Panc1 (cell line): ENCODE data around the gene TRIB2. TPM values are rescaled to one million over a fixed set of nuclear protein-coding genes. Genes with fewer than 3 reads are reported as not detected.

Experiments
- ATAC-seq: fragments of 200-7000 bp; cut with Tn5 transposase; 2 replicates; pipeline ENCODE4 v1.9.1; 2020; ENCODE audit warnings: mild to moderate bottlenecking, moderate library complexity
- BruUV-seq: library from RNA; stranded (reverse); fragments of 400-500 nt; replicated peaks from 2 replicates; lab custom pipeline; 2021; lab: Mats Ljungman, UMichigan
- CTCF ChIA-PET: fragments of 300-600 bp; sonication (Branson Sonifier 250); formaldehyde crosslinking; loops from one replicate; lab custom pipeline; 2022; ENCODE audit warnings: antibody characterized with exemption; lab: Charles Lee
- POLR2A ChIA-PET: fragments of 300-600 bp; sonication (Branson Sonifier 250); formaldehyde crosslinking; loops from one replicate; lab custom pipeline; 2022; ENCODE audit warnings: antibody characterized with exemption; lab: Charles Lee
- DNase-seq: peaks from one replicate; pipeline ENCODE4 v3.0.0-alpha.2; 2010; ENCODE audit warnings: low read depth, low spot score
- H3K27ac ChIP-seq: 2 replicates; pipeline ENCODE4 v1.5.1; 2011; ENCODE audit warnings: mild to moderate bottlenecking, low read length, inconsistent platforms
- H3K27me3 ChIP-seq: fragments of 200-500 bp; sonication (Bioruptor generic); 2 replicates; pipeline ENCODE4 v1.6.0; 2014; ENCODE audit warnings: low read length, inconsistent platforms; ENCODE audit not compliant: control insufficient read depth, insufficient read depth
- H3K36me3 ChIP-seq: fragments of 200-500 bp; sonication (Bioruptor generic); 2 replicates; pipeline ENCODE4 v1.5.1; 2014; ENCODE audit warnings: inconsistent platforms, mild to moderate bottlenecking, low read length, moderate library complexity; ENCODE audit not compliant: control insufficient read depth, insufficient read depth
- H3K4me1 ChIP-seq: 2 replicates; pipeline ENCODE4 v1.5.1; 2011; ENCODE audit warnings: inconsistent platforms, mild to moderate bottlenecking, low read length, moderate library complexity; ENCODE audit not compliant: control insufficient read depth, insufficient read depth
- H3K4me3 ChIP-seq, 2 experiments: 2 replicates each; pipeline ENCODE4 v1.5.1; 2011 to 2012; ENCODE audit warnings: low read depth in 2 of 2, low read length in 2 of 2, mild to moderate bottlenecking in 2 of 2, inconsistent platforms in 1 of 2, moderate library complexity in 1 of 2
- H3K9me3 ChIP-seq: fragments of 200-500 bp; sonication (Bioruptor generic); 2 replicates; pipeline ENCODE4 v1.5.1; 2014; ENCODE audit warnings: low read depth, mild to moderate bottlenecking, inconsistent platforms, low read length, moderate library complexity; ENCODE audit not compliant: control insufficient read depth, insufficient read depth
- POLR2AphosphoS5 ChIP-seq: IDR thresholded peaks from 2 replicates; pipeline ENCODE4 v1.6.1; 2012; ENCODE audit warnings: mild to moderate bottlenecking, low read depth, low read length, moderate library complexity
- SIN3A ChIP-seq: IDR thresholded peaks from 2 replicates; pipeline ENCODE4 v1.6.1; 2012; ENCODE audit warnings: low read depth, mild to moderate bottlenecking, low read length, moderate library complexity, borderline replicate concordance; ENCODE audit not compliant: insufficient read depth
- TCF7L2 ChIP-seq: IDR thresholded peaks from 2 replicates; pipeline ENCODE4 v1.6.1; 2011; ENCODE audit warnings: mild to moderate bottlenecking, low read depth, low read length, inconsistent platforms
- in situ Hi-C: cut with HindIII; loops from 2 replicates; pipeline ENCODE4 v1.10.0; 2016; ENCODE audit warnings: low sequenced_read_pairs, low pct_unique_long_range_greater_than_20kb
- intact Hi-C: fragments of 100-400 bp; cut with micrococcal nuclease; formaldehyde crosslinking; loops from one replicate; pipeline ENCODE4 v1.10.0; 2022; ENCODE audit not compliant: unreplicated experiment
- total RNA-seq: library from RNA; stranded (reverse); gene quantifications from one replicate; pipeline ENCODE4 v1.2.1, GENCODE V29; 2021; ENCODE audit not compliant: unreplicated experiment
- TF ChIP-seq, protein P1 (sequence below): fragments of 450-650 bp; IDR thresholded peaks from 2 replicates; pipeline ENCODE4 v1.5.1; 2017; ENCODE audit warnings: mild to moderate bottlenecking
- TF ChIP-seq, protein P2 (sequence below), 2 experiments: IDR thresholded peaks; 2 replicates each; pipeline ENCODE4 v1.6.1; 2011 to 2012; ENCODE audit warnings: low read depth in 2 of 2, control low read depth in 1 of 2, low read length in 1 of 2, mild to moderate bottlenecking in 1 of 2, moderate library complexity in 1 of 2; ENCODE audit not compliant: insufficient read depth in 1 of 2

The TRIB2 gene
- total RNA-seq, 1 experiment from 2014 or later: 43.2 TPM

DNA sequence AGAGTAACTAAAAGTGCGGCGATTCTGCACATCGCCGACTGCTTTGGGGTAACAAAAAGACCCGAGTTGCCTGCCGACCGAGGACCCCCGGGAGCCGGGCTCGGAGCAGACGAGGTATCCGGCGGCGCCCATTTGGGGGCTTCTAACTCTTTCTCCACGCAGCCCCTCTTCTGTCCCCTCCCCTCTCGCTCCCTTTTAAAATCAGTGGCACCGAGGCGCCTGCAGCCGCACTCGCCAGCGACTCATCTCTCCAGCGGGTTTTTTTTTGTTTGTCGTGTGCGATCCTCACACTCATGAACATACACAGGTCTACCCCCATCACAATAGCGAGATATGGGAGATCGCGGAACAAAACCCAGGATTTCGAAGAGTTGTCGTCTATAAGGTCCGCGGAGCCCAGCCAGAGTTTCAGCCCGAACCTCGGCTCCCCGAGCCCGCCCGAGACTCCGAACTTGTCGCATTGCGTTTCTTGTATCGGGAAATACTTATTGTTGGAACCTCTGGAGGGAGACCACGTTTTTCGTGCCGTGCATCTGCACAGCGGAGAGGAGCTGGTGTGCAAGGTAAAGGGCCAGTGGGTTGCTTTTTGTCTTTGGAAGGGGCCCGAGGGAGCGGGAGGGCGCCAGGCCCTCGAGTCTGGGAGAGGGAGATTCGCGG lies 1.4 kb downstream of the TRIB2 start:
- Histone ChIP-seq H3K36me3 (no peaks in the 10 kb centered on the region; the same call in 1 of the 2 replicates), H3K9me3 (no peaks in the 10 kb centered on the region), H3K27ac (peak overlapping the region; percentile 89), H3K4me3 (peak overlapping the region; percentile 70 to 92), H3K4me1 (peaks cover 48% of the 10 kb centered on the region), H3K27me3 (no peaks in the 10 kb centered on the region)
- POLR2A ChIA-PET: interaction anchor here (0.6 kb wide), 1 partner anchor 412 kb away, joined by 3 read pairs; no protein-coding TSS in a partner anchor
- 0 out of 2 replicates have a peak, but pooled peaks have one; percentile 0 for TF ChIP-seq POLR2AphosphoS5
- TF ChIP-seq, protein P1, sequence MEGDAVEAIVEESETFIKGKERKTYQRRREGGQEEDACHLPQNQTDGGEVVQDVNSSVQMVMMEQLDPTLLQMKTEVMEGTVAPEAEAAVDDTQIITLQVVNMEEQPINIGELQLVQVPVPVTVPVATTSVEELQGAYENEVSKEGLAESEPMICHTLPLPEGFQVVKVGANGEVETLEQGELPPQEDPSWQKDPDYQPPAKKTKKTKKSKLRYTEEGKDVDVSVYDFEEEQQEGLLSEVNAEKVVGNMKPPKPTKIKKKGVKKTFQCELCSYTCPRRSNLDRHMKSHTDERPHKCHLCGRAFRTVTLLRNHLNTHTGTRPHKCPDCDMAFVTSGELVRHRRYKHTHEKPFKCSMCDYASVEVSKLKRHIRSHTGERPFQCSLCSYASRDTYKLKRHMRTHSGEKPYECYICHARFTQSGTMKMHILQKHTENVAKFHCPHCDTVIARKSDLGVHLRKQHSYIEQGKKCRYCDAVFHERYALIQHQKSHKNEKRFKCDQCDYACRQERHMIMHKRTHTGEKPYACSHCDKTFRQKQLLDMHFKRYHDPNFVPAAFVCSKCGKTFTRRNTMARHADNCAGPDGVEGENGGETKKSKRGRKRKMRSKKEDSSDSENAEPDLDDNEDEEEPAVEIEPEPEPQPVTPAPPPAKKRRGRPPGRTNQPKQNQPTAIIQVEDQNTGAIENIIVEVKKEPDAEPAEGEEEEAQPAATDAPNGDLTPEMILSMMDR: no peak
- in situ Hi-C loops (no loop called here), intact Hi-C loops (loop anchor here (5.0 to 10.0 kb wide), 4 partner anchors 183 to 543 kb away; no protein-coding TSS in a partner anchor)
- BruUV-seq: TSS peak; percentile 42
- CTCF ChIA-PET: interaction anchor here (0.6 to 3.0 kb wide), 5 partner anchors 26 to 999 kb away, joined by 6 to 14 read pairs (median 9); no protein-coding TSS in a partner anchor
- ATAC-seq (no peak; the same call in 1 of the 2 replicates), DNase-seq (no peak)

DNA sequence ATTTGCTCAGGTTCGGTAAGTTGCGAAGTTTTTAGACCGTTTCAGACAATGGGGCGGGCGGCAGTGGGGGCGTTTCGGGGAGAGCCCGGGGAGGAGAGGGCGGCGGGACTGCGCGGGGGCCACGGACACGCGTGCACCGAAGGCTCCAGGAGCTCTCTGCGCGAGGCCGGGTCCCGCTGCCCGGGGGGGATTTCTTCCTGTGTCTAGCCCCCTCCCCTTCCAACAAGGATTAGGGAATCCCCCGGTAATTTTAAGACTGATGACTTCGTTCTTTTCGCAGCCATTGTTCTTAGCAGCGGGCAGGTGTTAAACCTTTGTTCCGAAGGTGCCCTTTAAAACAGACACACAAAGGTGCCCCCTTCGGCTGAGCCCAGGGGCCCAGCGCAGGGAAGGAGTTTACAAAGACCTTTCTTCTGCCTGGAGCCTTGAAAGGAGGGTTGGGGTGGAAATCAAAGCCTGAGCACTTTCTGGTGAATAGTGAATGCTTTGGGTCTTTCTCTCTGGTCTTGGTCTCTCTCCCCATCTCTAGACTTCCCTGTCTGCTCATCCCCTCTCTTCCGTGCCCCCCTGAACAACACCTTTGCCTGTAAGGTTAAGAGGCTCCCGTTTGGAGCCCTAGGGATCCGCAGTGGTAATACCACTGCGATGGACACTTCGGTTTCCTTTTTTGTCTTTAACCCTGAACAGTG lies 2.1 kb downstream of the TRIB2 start:
- peak overlapping the region; percentile 89 for H3K27ac ChIP-seq
- no peak for ATAC-seq
- no TSS peak for BruUV-seq

More for the DNA sequence above, 2.1 kb downstream of the TRIB2 start:
- Histone ChIP-seq H3K4me1 (peaks cover 47% of the 10 kb centered on the region), H3K9me3 (no peaks in the 10 kb centered on the region), H3K4me3 (peak overlapping the region; percentile 70 to 92), H3K27me3 (no peaks in the 10 kb centered on the region), H3K36me3 (peaks cover 2% of the 10 kb centered on the region; the same call in 1 of the 2 replicates)
- ChIA-PET POLR2A (no interaction called here), CTCF (interaction anchor here (3.0 kb wide), 1 partner anchor 288 kb away, joined by 13 read pairs; no protein-coding TSS in a partner anchor)
- DNase-seq: no peak
- in situ Hi-C loops (no loop called here), intact Hi-C loops (loop anchor here (5.0 to 10.0 kb wide), 4 partner anchors 184 to 544 kb away; no protein-coding TSS in a partner anchor)
- TF ChIP-seq, protein P2, sequence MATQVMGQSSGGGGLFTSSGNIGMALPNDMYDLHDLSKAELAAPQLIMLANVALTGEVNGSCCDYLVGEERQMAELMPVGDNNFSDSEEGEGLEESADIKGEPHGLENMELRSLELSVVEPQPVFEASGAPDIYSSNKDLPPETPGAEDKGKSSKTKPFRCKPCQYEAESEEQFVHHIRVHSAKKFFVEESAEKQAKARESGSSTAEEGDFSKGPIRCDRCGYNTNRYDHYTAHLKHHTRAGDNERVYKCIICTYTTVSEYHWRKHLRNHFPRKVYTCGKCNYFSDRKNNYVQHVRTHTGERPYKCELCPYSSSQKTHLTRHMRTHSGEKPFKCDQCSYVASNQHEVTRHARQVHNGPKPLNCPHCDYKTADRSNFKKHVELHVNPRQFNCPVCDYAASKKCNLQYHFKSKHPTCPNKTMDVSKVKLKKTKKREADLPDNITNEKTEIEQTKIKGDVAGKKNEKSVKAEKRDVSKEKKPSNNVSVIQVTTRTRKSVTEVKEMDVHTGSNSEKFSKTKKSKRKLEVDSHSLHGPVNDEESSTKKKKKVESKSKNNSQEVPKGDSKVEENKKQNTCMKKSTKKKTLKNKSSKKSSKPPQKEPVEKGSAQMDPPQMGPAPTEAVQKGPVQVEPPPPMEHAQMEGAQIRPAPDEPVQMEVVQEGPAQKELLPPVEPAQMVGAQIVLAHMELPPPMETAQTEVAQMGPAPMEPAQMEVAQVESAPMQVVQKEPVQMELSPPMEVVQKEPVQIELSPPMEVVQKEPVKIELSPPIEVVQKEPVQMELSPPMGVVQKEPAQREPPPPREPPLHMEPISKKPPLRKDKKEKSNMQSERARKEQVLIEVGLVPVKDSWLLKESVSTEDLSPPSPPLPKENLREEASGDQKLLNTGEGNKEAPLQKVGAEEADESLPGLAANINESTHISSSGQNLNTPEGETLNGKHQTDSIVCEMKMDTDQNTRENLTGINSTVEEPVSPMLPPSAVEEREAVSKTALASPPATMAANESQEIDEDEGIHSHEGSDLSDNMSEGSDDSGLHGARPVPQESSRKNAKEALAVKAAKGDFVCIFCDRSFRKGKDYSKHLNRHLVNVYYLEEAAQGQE (IDR thresholded peaks at IDR 0.05; ENCODE audit: insufficient read depth in 1 of 2, low read depth in 2 of 2, low read length in 1 of 2): no peak
- TF ChIP-seq POLR2AphosphoS5 (no peak), TCF7L2 (no peak), SIN3A (no peak)
